ENCODE data around the gene SLC2A9. TPM values are rescaled to one million over a fixed set of nuclear protein-coding genes. Genes with fewer than 3 reads are reported as not detected.

Gene SLC2A9
- total RNA-seq, 1 experiment from 2014 or later: 3.5 TPM

- BruUV-seq (replicated peaks): TSS peak; percentile 83
- TF ChIP-seq CTCF (IDR thresholded peaks at IDR 0.05): no peak
- TF ChIP-seq TCF7L2 (IDR thresholded peaks at IDR 0.05; ENCODE audit: low read depth, low read length): peak; percentile 11; the same call in 1 of the 2 replicates
- intact Hi-C loops (cut with micrococcal nuclease; ENCODE audit: unreplicated experiment): no loop called here
- ChIA-PET CTCF (interaction anchor here (1.2 kb wide), 1 partner anchor 9 kb away, joined by 4 read pairs; no protein-coding TSS in a partner anchor), POLR2A (no interaction called here)
- DNase-seq (ENCODE audit: low read depth, low spot score) (no peak), ATAC-seq (peak; percentile 77)
- Histone ChIP-seq H3K27ac (ENCODE audit: low read length) (peak overlapping the region; percentile 85), H3K9me3 (ENCODE audit: control insufficient read depth, insufficient read depth, low read depth, low read length) (no peaks in the 10 kb centered on the region), H3K4me1 (ENCODE audit: control insufficient read depth, insufficient read depth, low read length) (peaks cover 37% of the 10 kb centered on the region), H3K36me3 (ENCODE audit: control insufficient read depth, insufficient read depth, low read length) (no peaks in the 10 kb centered on the region), H3K4me3 (ENCODE audit: low read depth in 2 of 2, low read length in 2 of 2) (peak overlapping the region in 1 of 2 experiments; percentile 49; a peak in 2 of 4 replicates), H3K27me3 (ENCODE audit: control insufficient read depth, insufficient read depth, low read length) (no peaks in the 10 kb centered on the region)
- in situ Hi-C loops (cut with HindIII; ENCODE audit: low pct_unique_long_range_greater_than_20kb, low sequenced_read_pairs): no loop called here
These were observed 14.5 kb downstream of the SLC2A9 start for GRCh38 chr4:10006601-10007435.

DNA sequence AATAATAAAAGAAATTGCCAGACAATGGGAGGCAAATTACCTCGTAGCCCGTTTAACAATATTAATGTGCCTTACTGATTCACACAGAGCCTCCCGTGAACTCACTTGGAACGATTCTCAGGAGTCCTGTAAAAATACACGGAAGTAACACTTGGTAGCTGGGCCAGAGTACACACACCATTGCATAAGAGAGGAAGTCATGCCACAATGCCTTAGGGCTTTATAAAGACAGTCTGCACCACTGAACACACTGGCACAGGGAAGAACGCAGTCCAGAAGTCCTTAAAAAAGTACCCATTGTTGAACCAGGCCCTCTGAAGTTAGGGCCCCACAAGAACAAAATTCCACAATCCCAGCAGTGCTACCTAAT, 15.1 kb downstream of the SLC2A9 start:
- no TSS peak for BruUV-seq (replicated peaks)
- peak; percentile 42 for DNase-seq (ENCODE audit: low read depth, low spot score)
- Histone ChIP-seq H3K9me3 (ENCODE audit: control insufficient read depth, insufficient read depth, low read depth, low read length) (no peaks in the 10 kb centered on the region), H3K27ac (ENCODE audit: low read length) (peak overlapping the region; percentile 85), H3K4me1 (ENCODE audit: control insufficient read depth, insufficient read depth, low read length) (peaks cover 37% of the 10 kb centered on the region), H3K4me3 (ENCODE audit: low read depth in 2 of 2, low read length in 2 of 2) (peak overlapping the region in 1 of 2 experiments; percentile 49; a peak in 2 of 4 replicates), H3K27me3 (ENCODE audit: control insufficient read depth, insufficient read depth, low read length) (no peaks in the 10 kb centered on the region), H3K36me3 (ENCODE audit: control insufficient read depth, insufficient read depth, low read length) (no peaks in the 10 kb centered on the region)
- intact Hi-C loops (cut with micrococcal nuclease; ENCODE audit: unreplicated experiment) (no loop called here), in situ Hi-C loops (cut with HindIII; ENCODE audit: low pct_unique_long_range_greater_than_20kb, low sequenced_read_pairs) (no loop called here)
- CTCF ChIA-PET: interaction anchor here (1.2 kb wide), 1 partner anchor 9 kb away, joined by 4 read pairs; no protein-coding TSS in a partner anchor
- TF ChIP-seq POLR2AphosphoS5 (IDR thresholded peaks at IDR 0.05; ENCODE audit: low read depth, low read length) (peak; percentile 45; the same call in 1 of the 2 replicates), CTCF (IDR thresholded peaks at IDR 0.05) (no peak), SIN3A (IDR thresholded peaks at IDR 0.05; ENCODE audit: borderline replicate concordance, insufficient read depth, low read depth, low read length) (no peak), TCF7L2 (IDR thresholded peaks at IDR 0.05; ENCODE audit: low read depth, low read length) (peak; percentile 24; the same call in 1 of the 2 replicates)
- TF ChIP-seq, protein P1, sequence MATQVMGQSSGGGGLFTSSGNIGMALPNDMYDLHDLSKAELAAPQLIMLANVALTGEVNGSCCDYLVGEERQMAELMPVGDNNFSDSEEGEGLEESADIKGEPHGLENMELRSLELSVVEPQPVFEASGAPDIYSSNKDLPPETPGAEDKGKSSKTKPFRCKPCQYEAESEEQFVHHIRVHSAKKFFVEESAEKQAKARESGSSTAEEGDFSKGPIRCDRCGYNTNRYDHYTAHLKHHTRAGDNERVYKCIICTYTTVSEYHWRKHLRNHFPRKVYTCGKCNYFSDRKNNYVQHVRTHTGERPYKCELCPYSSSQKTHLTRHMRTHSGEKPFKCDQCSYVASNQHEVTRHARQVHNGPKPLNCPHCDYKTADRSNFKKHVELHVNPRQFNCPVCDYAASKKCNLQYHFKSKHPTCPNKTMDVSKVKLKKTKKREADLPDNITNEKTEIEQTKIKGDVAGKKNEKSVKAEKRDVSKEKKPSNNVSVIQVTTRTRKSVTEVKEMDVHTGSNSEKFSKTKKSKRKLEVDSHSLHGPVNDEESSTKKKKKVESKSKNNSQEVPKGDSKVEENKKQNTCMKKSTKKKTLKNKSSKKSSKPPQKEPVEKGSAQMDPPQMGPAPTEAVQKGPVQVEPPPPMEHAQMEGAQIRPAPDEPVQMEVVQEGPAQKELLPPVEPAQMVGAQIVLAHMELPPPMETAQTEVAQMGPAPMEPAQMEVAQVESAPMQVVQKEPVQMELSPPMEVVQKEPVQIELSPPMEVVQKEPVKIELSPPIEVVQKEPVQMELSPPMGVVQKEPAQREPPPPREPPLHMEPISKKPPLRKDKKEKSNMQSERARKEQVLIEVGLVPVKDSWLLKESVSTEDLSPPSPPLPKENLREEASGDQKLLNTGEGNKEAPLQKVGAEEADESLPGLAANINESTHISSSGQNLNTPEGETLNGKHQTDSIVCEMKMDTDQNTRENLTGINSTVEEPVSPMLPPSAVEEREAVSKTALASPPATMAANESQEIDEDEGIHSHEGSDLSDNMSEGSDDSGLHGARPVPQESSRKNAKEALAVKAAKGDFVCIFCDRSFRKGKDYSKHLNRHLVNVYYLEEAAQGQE (IDR thresholded peaks at IDR 0.05; ENCODE audit: insufficient read depth in 1 of 2, low read depth in 2 of 2, low read length in 1 of 2): no peak
- peak; percentile 66 for ATAC-seq
- POLR2A ChIA-PET: no interaction called here

Measured in Panc1 (cell line).